HUES6 (cell line): Measurements from ENCODE around the gene EML4.

Experiments used
- H3K27ac ChIP-seq: 2 replicates; pipeline ENCODE4 v1.7.0; 2013; ENCODE audit warnings: low read depth, mild to moderate bottlenecking, low read length, inconsistent platforms
- H3K27me3 ChIP-seq: 2 replicates; pipeline ENCODE4 v1.6.1; 2013; ENCODE audit warnings: low read length; ENCODE audit not compliant: control insufficient read depth, insufficient read depth
- H3K36me3 ChIP-seq: 2 replicates; pipeline ENCODE4 v1.6.1; 2013; ENCODE audit warnings: low read length; ENCODE audit not compliant: control insufficient read depth, insufficient read depth
- H3K4me1 ChIP-seq: 2 replicates; pipeline ENCODE4 v1.6.1; 2013; ENCODE audit warnings: low read length; ENCODE audit not compliant: control insufficient read depth, insufficient read depth
- H3K4me3 ChIP-seq: 2 replicates; pipeline ENCODE4 v1.5.1; 2013; ENCODE audit warnings: low read depth, low read length
- H3K9ac ChIP-seq: one replicate; pipeline ENCODE4 v1.6.1; 2013; ENCODE audit warnings: mild to moderate bottlenecking, low read length
- H3K9me3 ChIP-seq: 2 replicates; pipeline ENCODE4 v1.6.1; 2013; ENCODE audit warnings: low read depth, low read length; ENCODE audit not compliant: control insufficient read depth, insufficient read depth

Gene EML4

DNA sequence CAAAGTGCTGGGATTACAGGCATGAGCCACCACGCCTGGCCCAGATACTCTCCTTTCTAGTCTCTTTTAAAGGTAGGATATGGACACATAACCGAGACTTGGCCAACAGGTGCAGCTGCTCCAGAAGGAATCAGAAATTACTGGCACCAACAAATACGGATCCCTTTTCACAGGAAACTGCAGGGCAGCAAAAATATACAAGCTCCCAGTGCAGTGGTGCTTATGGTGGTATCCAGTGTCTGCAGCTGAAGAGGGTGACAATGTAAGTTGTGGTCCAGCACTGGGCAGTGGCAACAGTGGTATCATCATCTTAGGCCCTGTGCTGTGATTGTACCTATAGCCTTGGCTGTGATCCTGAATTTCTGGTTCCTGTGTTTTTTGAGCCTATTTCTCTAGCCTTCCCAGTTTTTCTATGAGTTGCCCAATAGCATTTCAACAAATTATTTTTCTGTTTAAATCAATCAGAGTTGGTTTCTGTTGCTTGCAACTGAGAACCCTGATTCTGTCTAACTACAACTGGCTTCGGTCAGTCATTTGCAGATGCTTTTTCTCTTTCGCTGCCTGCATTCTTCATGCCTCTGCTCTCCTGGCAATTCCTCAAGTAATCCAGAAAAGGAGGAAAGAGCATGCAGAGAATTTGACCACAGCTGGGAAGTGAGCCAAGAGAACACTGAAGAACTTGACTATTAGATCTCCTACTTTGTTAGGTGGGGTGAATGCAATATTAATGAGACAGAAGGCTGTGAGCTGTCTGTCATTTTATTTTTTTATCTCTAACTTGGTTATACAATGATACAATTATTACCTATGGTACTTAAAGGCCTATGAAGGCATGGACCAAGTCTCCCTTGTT, 30.8 kb upstream of the EML4 start:
- no peak overlapping the region for H3K9ac ChIP-seq
- no peaks in the 10 kb centered on the region for H3K27me3 ChIP-seq
- no peaks in the 10 kb centered on the region for H3K9me3 ChIP-seq
- H3K27ac ChIP-seq = no peak overlapping the region
- H3K4me1 ChIP-seq = peaks cover 45% of the 10 kb centered on the region
- H3K36me3 ChIP-seq = no peaks in the 10 kb centered on the region
- H3K4me3 ChIP-seq = no peak overlapping the region

DNA sequence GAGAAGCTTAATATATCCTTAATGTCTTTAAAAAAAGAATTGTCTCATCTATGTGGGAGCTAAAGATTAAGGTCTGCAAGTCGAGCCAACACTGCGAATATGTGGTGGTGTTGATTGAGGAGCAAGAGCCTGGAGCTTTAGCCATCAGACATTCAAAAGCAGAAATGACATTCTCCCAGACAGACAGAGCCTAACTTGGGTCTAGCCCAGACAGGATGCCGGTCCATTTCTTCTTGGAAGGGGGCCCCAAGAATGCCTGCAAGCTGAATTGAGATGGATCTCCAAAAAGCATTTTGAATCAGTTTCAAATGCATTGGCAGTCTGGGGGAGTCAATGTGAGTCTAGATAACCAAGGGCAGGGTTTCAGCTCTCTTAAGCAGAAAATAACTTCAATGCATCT, 30.1 kb upstream of the EML4 start:
- Histone ChIP-seq H3K4me1 (peaks cover 41% of the 10 kb centered on the region), H3K9me3 (no peaks in the 10 kb centered on the region), H3K36me3 (no peaks in the 10 kb centered on the region), H3K27me3 (no peaks in the 10 kb centered on the region), H3K4me3 (no peak overlapping the region), H3K9ac (no peak overlapping the region), H3K27ac (no peak overlapping the region)

DNA sequence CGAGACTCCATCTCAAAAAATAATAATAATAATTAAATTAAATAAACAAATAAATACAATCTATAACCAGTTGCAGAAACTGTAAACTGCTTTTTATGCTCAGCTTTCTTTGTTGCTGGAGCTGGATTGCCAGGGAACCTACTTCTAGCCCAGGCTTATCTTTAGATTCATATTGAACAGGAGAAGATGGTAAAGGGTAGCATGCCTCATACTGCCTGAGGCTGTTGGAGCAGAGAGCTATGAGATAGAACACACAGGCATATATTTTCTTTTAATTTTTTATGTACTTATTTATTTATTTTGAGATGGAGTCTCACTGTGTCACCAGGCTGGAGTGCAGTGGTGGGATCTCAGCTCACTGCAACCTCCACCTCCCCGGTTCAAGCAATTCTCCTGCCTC, 28.7 kb upstream of the EML4 start:
- Histone ChIP-seq H3K4me3 (no peak overlapping the region), H3K9me3 (no peaks in the 10 kb centered on the region), H3K27ac (no peak overlapping the region), H3K27me3 (no peaks in the 10 kb centered on the region), H3K4me1 (peaks cover 41% of the 10 kb centered on the region), H3K9ac (no peak overlapping the region), H3K36me3 (no peaks in the 10 kb centered on the region)

DNA sequence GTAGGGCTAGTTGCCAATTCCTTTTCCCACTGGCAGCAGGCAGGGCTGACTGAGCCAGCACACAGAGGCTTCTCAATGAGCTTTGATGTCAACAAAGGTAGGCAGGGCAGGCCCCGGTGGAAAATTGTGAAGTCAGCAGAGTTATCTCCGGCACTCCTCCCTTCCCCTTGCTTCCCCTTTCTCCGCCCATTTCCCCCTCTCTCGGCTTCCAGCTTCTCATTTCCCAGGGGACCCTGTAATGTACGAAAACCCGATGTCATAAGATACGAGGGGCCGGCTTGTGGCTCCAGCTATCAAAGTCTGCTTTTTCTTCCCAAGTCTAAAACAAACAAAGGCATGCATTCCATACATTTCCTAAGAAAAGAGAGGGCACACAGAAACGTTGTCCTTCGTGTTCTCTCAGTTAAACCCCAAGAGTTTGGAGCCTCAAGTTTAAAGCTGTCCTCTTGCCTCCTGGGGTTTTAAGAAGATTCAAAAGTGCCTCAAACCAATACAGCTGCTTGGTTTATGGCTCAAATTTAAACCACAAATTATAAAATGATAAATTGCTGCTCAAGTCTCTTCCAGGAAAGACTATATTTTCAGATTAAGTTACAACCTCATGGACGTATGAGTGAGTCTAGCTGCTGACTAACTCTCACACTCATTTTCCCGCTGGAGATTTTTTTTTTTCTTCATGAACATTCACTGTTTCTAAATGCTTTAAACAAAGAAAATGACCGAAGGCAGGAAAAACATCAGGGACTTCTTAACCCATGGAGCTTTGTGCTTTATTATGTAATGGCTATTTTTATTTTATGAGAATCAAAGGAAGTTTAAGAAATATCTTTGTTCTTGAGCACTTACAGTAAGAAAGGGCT, 27.2 kb upstream of the EML4 start:
- no peaks in the 10 kb centered on the region for H3K36me3 ChIP-seq
- H3K4me1 ChIP-seq = peaks cover 30% of the 10 kb centered on the region
- no peaks in the 10 kb centered on the region for H3K27me3 ChIP-seq
- H3K9ac ChIP-seq = peak overlapping the region; percentile 24
- H3K4me3 ChIP-seq = peak overlapping the region; percentile 43
- no peaks in the 10 kb centered on the region for H3K9me3 ChIP-seq
- H3K27ac ChIP-seq = peak overlapping the region; percentile 32; the same call in 1 of the 2 replicates

DNA sequence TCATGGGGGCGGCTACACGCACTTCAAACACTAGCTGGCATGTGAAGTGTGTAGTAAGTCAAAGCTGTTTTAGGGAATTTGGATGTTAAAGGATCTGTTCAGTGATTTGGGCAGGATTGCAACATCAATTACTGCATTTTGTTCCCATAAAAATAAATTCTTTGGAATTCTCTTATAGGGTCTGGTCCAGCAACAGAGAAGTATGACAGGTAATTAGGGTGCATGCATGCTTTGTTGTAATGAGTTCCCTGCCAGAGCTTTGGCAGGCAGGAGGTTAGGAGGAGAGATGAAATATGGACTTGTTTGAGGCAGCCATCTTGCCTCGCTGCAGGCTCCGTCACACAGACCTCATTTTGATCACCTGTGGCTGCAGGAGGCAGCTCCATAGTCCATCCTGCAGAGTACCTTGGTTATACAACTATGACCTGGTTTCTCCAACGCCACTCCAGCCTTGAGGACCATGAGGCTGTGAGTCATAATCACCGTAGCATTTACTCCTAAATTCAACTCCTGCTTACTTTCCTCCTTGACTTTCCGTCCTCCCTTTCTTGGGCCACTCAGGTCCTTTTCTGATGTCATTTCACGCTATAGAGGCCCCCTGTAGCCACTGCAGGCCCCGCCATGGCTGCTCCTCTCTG, 26.5 kb upstream of the EML4 start:
- Histone ChIP-seq H3K27ac (peak overlapping the region; percentile 32; the same call in 1 of the 2 replicates), H3K4me1 (peaks cover 24% of the 10 kb centered on the region), H3K4me3 (no peak overlapping the region)

DNA sequence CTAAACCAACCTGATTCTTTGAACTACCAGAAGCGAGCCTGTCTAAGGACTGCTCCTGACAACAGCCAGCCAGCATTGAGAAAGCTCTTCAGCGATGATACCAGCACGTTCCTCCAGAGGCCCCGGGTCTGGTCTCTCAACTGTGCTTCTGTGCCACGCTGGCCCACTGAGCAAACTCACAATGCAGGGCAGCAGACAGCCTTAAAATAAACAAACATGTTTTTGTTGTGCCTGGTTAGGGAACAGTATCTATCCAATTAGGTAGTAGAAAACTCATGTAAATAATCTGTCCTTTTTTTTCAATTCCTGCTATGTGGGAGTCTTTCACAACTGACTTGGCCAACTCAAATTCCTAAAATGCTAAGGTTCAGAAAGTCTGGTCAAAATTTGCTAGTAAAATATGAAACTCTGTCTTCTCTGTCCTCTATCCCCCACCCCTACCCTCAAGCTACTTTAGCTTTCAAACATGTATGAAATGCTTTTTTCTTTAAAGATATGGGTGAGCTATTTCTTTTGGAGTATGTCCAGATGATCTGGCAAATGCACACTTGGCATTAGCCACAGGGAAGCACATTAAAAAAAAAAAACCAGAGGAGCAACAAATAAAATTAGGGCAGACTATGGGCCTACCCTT, 21.4 kb upstream of the EML4 start:
- H3K4me3 ChIP-seq = no peak overlapping the region
- peaks cover 4% of the 10 kb centered on the region for H3K4me1 ChIP-seq
- H3K27me3 ChIP-seq = no peaks in the 10 kb centered on the region
- H3K36me3 ChIP-seq = no peaks in the 10 kb centered on the region
- H3K27ac ChIP-seq = no peak overlapping the region
- H3K9ac ChIP-seq = no peak overlapping the region
- H3K9me3 ChIP-seq = no peaks in the 10 kb centered on the region

More for the DNA sequence above, 26.5 kb upstream of the EML4 start:
- H3K9ac ChIP-seq = no peak overlapping the region
- H3K9me3 ChIP-seq = no peaks in the 10 kb centered on the region
- no peaks in the 10 kb centered on the region for H3K27me3 ChIP-seq
- no peaks in the 10 kb centered on the region for H3K36me3 ChIP-seq

DNA sequence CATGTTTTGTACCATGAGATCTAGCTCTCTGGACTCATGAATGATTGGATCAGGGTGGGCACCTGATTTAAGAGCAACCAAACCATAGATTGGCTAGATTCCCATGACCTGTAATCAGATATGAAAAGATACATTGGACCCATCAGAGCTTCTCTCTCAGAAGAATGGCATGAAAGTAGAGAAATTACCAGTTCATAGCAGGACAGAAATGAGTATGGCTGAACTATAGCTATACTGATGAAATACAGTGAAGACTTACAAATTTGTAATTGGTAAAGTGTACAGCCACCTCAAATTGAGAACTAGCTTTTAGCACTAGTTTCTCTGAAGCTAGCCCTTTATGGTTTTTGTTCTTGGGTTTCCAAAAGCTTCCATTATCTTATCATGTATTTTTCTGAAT, 19.0 kb upstream of the EML4 start:
- no peak overlapping the region for H3K4me3 ChIP-seq
- no peaks in the 10 kb centered on the region for H3K27me3 ChIP-seq
- H3K4me1 ChIP-seq = peaks cover 10% of the 10 kb centered on the region
- no peaks in the 10 kb centered on the region for H3K9me3 ChIP-seq
- H3K9ac ChIP-seq = no peak overlapping the region
- H3K36me3 ChIP-seq = no peaks in the 10 kb centered on the region
- H3K27ac ChIP-seq = no peak overlapping the region

DNA sequence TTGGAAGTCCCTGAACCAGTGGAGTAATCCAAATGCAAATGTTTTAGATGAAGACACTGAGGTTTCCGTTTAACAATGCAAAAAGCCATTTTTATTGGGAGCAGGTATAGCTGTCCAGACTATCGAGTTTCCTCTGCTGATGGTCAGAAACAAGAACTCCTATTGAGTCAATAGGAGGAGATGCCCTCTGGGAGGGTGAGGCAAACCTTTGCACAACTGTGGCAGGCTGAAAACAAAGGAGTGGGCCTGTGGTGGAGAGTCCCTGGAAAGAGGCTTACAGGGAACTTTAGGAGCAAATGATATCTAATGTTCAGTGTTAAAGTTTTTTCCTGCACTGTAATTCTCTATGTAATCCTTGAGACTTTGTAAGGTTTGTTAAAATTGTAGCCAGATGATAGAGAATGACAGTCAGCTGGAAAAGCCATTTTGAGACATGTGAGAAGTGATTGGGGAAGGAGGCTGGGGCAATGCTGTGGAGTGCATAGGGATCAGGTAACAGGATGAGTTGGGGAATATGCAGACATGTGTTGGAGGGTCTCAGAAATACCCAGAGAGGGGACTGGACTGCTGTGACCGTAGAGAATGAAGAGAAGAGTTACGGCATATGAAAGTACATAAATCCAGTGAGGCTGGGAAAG, 15.1 kb upstream of the EML4 start:
- no peaks in the 10 kb centered on the region for H3K9me3 ChIP-seq
- no peak overlapping the region for H3K27ac ChIP-seq
- peaks cover 15% of the 10 kb centered on the region for H3K4me1 ChIP-seq
- no peaks in the 10 kb centered on the region for H3K36me3 ChIP-seq
- no peak overlapping the region for H3K4me3 ChIP-seq
- no peak overlapping the region for H3K9ac ChIP-seq
- H3K27me3 ChIP-seq = no peaks in the 10 kb centered on the region

DNA sequence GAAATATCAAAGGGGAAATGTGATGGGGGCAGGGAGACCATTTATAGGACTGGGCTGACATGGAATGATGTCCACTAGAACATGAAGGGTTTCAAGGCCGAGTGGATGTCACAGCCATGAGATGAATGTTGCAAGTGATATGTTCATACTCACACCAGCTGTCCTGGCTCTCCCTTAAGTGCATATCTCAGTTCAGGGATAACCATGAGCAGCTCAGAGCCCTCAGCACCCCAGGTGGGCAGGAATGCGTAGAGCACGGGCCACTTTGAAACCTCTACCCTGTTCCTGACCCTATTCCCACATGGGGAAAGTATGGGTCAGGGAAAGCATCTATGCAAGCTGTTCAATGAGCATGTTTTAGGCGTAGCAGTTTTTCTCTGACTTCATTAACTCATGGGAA, 12.4 kb upstream of the EML4 start:
- no peaks in the 10 kb centered on the region for H3K27me3 ChIP-seq
- H3K36me3 ChIP-seq = no peaks in the 10 kb centered on the region
- no peak overlapping the region for H3K9ac ChIP-seq
- H3K9me3 ChIP-seq = no peaks in the 10 kb centered on the region
- no peak overlapping the region for H3K27ac ChIP-seq
- peaks cover 15% of the 10 kb centered on the region for H3K4me1 ChIP-seq
- no peak overlapping the region for H3K4me3 ChIP-seq

DNA sequence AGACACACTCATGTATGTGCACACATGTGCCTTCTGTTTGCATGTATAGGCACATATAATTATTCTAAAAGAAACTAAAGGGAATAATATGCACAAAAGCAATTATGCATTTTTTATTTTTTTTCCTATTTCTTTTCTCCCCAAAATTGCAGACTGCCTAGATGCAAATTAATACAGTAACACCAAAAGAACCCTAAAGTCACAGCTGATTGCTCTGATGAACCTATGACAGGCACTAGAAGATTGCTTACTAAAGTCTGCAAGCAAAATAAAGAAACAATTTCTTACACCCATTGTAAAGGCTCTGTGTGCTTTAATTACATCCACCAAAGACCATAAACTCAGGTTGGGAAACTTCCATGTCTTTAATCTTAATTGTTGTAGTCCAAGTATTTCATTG, 7.7 kb upstream of the EML4 start:
- Histone ChIP-seq H3K27ac (no peak overlapping the region), H3K4me3 (no peak overlapping the region), H3K9me3 (no peaks in the 10 kb centered on the region)

More for the DNA sequence above, 7.7 kb upstream of the EML4 start:
- H3K36me3 ChIP-seq = no peaks in the 10 kb centered on the region
- peaks cover 5% of the 10 kb centered on the region; the same call in 1 of the 2 replicates for H3K4me1 ChIP-seq
- H3K9ac ChIP-seq = no peak overlapping the region
- no peaks in the 10 kb centered on the region for H3K27me3 ChIP-seq
